Frontal cortex (tissue), 4 donors: ENCODE measurements around the gene ZBTB11. TPM values are rescaled to one million over a fixed set of nuclear protein-coding genes. Genes with fewer than 3 reads are reported as not detected.
"Not testable (repeated sequence)": the region's sequence is repeated elsewhere in the genome, so short reads cannot be mapped to it uniquely, and the experiment has no call there.

Source experiments
- DNase-seq, 2 donors: peaks; one replicate each; pipeline ENCODE4 v3.0.0; 2012; ENCODE audit warnings: low spot score in 2 of 2
- FAIRE-seq: peaks from 2 replicates; lab custom pipeline; 2012; peaks lifted over from hg19 to GRCh38; lab: Jason Lieb, UNC
- total RNA-seq: library from RNA; depleted of rRNA; stranded (reverse); fragments of >200 nt; gene quantifications from one replicate; pipeline ENCODE4 v1.2.3, GENCODE V29; 2014
- donor health status: control.
- donor health status: control.
- donor health status: control.

ZBTB11 gene, protein sequence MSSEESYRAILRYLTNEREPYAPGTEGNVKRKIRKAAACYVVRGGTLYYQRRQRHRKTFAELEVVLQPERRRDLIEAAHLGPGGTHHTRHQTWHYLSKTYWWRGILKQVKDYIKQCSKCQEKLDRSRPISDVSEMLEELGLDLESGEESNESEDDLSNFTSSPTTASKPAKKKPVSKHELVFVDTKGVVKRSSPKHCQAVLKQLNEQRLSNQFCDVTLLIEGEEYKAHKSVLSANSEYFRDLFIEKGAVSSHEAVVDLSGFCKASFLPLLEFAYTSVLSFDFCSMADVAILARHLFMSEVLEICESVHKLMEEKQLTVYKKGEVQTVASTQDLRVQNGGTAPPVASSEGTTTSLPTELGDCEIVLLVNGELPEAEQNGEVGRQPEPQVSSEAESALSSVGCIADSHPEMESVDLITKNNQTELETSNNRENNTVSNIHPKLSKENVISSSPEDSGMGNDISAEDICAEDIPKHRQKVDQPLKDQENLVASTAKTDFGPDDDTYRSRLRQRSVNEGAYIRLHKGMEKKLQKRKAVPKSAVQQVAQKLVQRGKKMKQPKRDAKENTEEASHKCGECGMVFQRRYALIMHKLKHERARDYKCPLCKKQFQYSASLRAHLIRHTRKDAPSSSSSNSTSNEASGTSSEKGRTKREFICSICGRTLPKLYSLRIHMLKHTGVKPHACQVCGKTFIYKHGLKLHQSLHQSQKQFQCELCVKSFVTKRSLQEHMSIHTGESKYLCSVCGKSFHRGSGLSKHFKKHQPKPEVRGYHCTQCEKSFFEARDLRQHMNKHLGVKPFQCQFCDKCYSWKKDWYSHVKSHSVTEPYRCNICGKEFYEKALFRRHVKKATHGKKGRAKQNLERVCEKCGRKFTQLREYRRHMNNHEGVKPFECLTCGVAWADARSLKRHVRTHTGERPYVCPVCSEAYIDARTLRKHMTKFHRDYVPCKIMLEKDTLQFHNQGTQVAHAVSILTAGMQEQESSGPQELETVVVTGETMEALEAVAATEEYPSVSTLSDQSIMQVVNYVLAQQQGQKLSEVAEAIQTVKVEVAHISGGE
- 52.6 TPM for total RNA-seq

- FAIRE-seq (peak; percentile 94), DNase-seq (peak; percentile 95 to 97)
Observed at GRCh38 chr3:101676765-101677435, at the start of gene ZBTB11. Gene ZBTB11, minus strand, starts transcription at chr3:101677132. Its CDS starts 218 bp downstream, at chr3:101676914.

DNA sequence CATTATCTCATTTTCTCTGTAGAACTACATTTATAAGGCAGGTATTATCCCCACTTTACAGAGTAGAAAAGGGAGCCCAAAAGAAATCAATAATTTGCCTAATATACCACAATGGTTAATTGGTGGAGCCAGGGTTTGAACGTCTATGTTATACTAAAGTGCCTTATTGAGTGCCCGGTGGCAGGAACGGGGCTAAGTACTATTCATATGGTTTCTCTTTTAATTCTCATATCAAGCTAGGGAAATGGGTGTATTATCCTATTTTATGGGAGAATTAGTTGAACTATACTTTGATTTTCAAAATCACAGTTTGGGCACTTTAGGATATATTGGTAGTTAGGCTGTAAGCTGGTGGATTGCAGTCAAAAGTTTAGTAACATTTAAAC lies 49.0 kb upstream of the ZBTB11 start:
- DNase-seq (no peak), FAIRE-seq (no peak)

DNA sequence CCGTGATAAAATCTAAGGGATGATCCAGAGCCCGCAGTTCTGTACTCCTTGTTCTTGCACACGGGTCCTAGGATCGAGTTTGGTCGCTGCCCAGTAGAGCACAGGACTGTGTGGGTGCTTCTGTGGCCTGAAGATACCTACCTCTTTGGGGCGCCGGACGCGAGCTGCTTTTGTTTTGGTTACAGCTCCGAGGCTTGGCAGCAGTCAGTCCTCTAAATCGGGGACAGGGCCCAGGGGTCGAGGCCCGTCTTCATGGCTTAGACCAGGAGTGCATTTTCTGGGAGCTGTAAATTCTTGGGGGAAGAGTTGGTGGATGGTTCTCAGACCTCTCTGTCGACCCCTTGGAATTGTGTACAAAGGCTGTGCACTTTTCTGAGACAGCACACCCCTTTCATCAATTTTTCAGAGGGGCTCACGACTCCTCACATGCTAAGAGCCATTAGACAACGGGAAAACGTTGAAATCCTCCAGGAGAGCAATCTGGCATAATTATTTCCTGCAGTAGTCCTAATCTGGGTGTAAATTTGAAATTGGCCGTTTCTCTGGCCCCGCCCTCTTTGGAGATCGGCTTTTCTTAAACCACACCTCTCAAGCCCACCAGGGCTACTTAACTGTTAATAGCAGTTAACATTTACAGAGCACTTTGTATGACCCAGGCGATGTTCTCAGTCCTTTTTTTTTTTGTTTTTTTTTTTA lies 48.4 kb upstream of the ZBTB11 start:
- FAIRE-seq (no peak), DNase-seq (no peak)

GRCh38 chr3:101724329-101725193 lies 47.6 kb upstream of the ZBTB11 start, which contains the start of gene CEP97:
Gene CEP97, plus strand, starts transcription at chr3:101724614. Its CDS starts 63 bp downstream, at chr3:101724677.
- DNase-seq (peak; percentile 64 to 72), FAIRE-seq (no peak)

GRCh38 chr3:101722394-101723173 lies 45.7 kb upstream of the ZBTB11 start:
- FAIRE-seq (no peak), DNase-seq (no peak)

GRCh38 chr3:101720851-101721840 lies 44.2 kb upstream of the ZBTB11 start:
- FAIRE-seq: no peak
- DNase-seq: no peak

- FAIRE-seq: no peak
Observed at GRCh38 chr3:101719604-101720185, 42.8 kb upstream of the ZBTB11 start.

GRCh38 chr3:101718455-101718854 lies 41.5 kb upstream of the ZBTB11 start:
- FAIRE-seq: no peak
- no peak for DNase-seq

More at GRCh38 chr3:101719604-101720185, 42.8 kb upstream of the ZBTB11 start:
- no peak for DNase-seq

DNA sequence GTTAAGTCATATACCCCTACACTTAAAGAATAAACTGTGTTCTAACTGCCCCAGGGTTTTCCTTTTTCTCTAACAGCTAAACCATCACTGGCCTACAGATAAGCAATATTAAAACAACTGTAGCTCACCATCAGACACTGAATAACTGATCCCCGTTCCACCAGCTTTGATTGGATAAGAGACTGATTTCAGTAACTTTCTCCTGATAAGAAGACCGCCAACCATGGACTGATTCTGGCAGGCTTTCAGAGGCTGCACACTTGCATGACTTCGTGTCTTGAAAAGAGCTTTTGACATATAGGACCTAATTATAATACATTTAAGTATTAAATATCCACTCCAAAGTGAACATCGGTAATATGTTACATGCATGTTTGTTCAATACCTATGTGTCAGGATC lies 32.2 kb upstream of the ZBTB11 start:
- FAIRE-seq: no peak

GRCh38 chr3:101704639-101705038 lies 27.7 kb upstream of the ZBTB11 start:
- FAIRE-seq, DNase-seq: not testable (repeated sequence)

More for the DNA sequence above, 32.2 kb upstream of the ZBTB11 start:
- no peak for DNase-seq

- DNase-seq (no peak), FAIRE-seq (no peak)
Observed at GRCh38 chr3:101703169-101703568, 26.2 kb upstream of the ZBTB11 start.

DNA sequence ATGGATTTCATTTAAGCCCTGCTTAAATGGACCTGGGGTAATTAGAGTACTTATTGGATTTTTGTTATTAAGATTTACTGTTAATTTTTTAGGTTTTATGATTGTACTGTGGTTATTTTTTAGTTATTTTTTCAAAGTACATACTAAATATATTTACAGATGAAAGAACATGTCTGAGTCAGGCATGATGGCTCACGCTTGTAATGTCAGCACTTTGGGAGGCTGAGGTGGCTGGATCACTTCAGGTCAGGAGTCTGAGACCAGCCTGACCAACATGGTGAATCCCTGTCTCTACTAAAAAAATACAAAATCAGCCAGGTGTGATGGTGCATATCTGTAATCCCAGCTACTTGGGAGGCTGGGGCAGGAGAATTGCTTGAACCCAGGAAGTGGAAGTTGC lies 25.8 kb upstream of the ZBTB11 start:
- DNase-seq (no peak), FAIRE-seq (no peak)

- DNase-seq: no peak
- FAIRE-seq: no peak
Observed at GRCh38 chr3:101701696-101702634, 25.0 kb upstream of the ZBTB11 start.

DNA sequence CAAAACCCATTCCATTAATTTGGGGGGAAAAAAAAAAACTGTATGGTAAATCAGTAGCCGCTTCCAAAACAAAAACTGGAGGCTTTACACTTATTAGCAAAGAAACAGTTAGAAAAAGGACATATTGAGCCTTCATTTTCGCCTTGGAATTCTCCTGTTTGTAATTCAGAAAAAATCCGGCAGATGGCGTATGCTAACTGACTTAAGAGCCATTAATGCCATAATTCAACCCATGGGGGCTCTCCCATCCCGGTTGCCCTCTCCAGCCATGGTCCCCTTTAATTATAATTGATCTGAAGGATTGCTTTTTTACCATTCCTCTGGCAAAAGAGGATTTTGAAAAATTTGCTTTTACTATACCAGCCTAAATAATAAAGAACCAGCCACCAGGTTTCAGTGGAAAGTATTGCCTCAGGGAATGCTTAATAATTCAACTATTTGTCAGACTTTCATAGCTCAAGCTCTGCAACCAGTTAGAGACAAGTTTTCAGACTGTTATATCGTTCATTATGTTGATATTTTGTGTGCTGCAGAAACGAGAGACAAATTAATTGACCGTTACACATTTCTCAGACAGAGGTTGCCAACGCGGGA lies 18.9 kb upstream of the ZBTB11 start:
- DNase-seq: no peak
- FAIRE-seq: no peak
